ENCODE measurements around the gene OOSP4A. TPM values are rescaled to one million over a fixed set of nuclear protein-coding genes. Genes with fewer than 3 reads are reported as not detected.
"Not testable (repeated sequence)": the region's sequence is repeated elsewhere in the genome, so short reads cannot be mapped to it uniquely, and the experiment has no call there.

OOSP4A gene
- total and polyA plus RNA-seq, 10 donors = not detected

GRCh38 chr11:59973097-59973496 lies 9.3 kb downstream of the OOSP4A start:
- WGBS, 5 donors = 74 to 87% (median 81%) methylated on average over 5 of the region's 5 CpGs
- H3K27ac ChIP-seq = no peak overlapping the region
- intact Hi-C loops (cut with DNase I; ENCODE audit: low total_unique reads) = no loop called here

DNA sequence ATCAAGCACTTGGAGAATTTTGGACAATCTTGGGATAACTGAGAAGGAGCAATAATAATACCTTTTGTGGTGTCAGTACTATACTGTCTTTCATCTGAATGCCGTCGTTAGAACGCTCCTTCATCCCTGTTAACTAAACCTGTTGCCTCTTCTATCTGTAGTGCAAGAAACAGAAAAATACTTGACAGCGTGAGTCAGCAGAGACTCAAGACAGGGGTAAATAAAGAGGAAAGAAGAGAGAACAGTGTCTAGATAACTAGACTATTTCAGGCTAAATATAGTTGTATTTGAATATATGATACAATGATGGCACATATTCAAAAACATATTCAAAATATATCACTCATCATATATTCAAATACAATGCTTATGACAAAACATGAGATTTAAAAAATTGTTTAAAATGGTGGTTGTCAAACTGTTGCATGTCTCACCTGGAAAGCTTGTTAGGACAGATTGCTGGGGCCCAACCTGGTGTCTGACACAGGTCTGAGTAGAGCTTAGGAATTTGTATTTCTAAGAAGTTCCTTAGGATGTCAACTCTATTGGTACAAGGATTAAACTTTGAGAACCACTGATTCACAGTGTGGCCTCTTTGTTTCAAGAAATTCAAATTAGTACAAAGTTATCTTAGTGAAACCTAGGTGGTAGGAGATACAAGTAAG lies 17.4 kb downstream of the OOSP4A start:
- Histone ChIP-seq H3K4me1 (no peaks in the 10 kb centered on the region), H3K4me3 (no peak overlapping the region), H3K9me3 (no peaks in the 10 kb centered on the region), H3K27me3 (replicated peaks in 1 of 7) (no peaks in the 10 kb centered on the region), H3K27ac (no peak overlapping the region), H3K36me3 (no peaks in the 10 kb centered on the region)
- intact Hi-C loops (cut with DNase I; ENCODE audit: low total_unique reads) = no loop called here
- DNase-seq = no peak
- TF ChIP-seq CTCF (IDR thresholded peaks at IDR 0.05 in 8 of 11, conservative IDR thresholded peaks at IDR 0.05 in 3 of 11) (no peak), POLR2A (IDR thresholded peaks at IDR 0.05) (no peak), POLR2AphosphoS5 (IDR thresholded peaks at IDR 0.05) (no peak)
- 94 to 98% (median 97%) methylated on average over 4 of the region's 4 CpGs for WGBS, 5 donors

More at GRCh38 chr11:59973097-59973496, 9.3 kb downstream of the OOSP4A start:
- Histone ChIP-seq H3K4me3 (no peak overlapping the region), H3K9me3 (no peaks in the 10 kb centered on the region), H3K36me3 (no peaks in the 10 kb centered on the region), H3K4me1 (no peaks in the 10 kb centered on the region), H3K27me3 (replicated peaks in 1 of 7) (no peaks in the 10 kb centered on the region)
- TF ChIP-seq POLR2A (IDR thresholded peaks at IDR 0.05) = no peak
- no peak for TF ChIP-seq CTCF (IDR thresholded peaks at IDR 0.05 in 8 of 11, conservative IDR thresholded peaks at IDR 0.05 in 3 of 11)
- TF ChIP-seq POLR2AphosphoS5 (IDR thresholded peaks at IDR 0.05) = no peak
- DNase-seq = no peak

DNA sequence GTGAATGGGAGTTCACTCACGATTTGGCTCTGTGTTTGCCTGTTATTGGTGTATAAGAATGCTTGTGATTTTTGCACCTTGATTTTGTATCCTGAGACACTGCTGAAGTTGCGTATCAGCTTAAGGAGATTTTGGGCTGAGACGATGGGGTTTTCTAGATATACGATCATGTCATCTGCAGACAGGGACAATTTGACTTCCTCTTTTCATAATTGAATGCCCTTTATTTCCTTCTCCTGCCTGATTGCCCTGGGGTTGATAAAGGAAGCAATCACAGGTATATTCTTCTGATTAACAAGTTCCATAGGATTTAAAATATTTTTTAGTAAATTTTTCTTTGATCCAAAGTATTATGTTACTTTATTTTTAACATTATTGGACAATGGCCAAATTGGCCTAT lies 18.2 kb downstream of the OOSP4A start:
- WGBS, 5 donors = 38 to 49% (median 43%) methylated on average over 4 of the region's 4 CpGs
- H3K36me3 ChIP-seq; DNase-seq; intact Hi-C loops (cut with DNase I; ENCODE audit: low total_unique reads); H3K27me3 ChIP-seq (replicated peaks in 1 of 7); H3K9me3 ChIP-seq; H3K4me1 ChIP-seq; H3K27ac ChIP-seq; H3K4me3 ChIP-seq: not testable (repeated sequence)

- Histone ChIP-seq H3K4me1 (no peaks in the 10 kb centered on the region), H3K4me3 (no peak overlapping the region), H3K36me3 (no peaks in the 10 kb centered on the region), H3K27ac (no peak overlapping the region), H3K9me3 (no peaks in the 10 kb centered on the region), H3K27me3 (replicated peaks in 1 of 7) (no peaks in the 10 kb centered on the region)
- TF ChIP-seq CTCF (IDR thresholded peaks at IDR 0.05 in 8 of 11, conservative IDR thresholded peaks at IDR 0.05 in 3 of 11) (no peak), POLR2A (IDR thresholded peaks at IDR 0.05) (no peak), POLR2AphosphoS5 (IDR thresholded peaks at IDR 0.05) (no peak)
- intact Hi-C loops (cut with DNase I; ENCODE audit: low total_unique reads) = no loop called here
- no peak for DNase-seq
- WGBS, 5 donors = 69 to 85% (median 74%) methylated on average over 1 of the region's 1 CpG
Observed at GRCh38 chr11:59983212-59983611, 19.4 kb downstream of the OOSP4A start.
